Trophoblast cell (in vitro differentiated cells and primary cell): Measurements from ENCODE around the gene SNX33.

ENCODE experiments used
- DNase-seq, 2 donors: peaks; one replicate each; pipeline ENCODE4 v3.0.0-alpha.2; 2016
- H2AFZ ChIP-seq: 2 replicates; pipeline ENCODE4 v1.6.1; 2013; ENCODE audit warnings: low read length, moderate library complexity, mild to moderate bottlenecking; ENCODE audit not compliant: insufficient read depth, poor library complexity
- H2AK5ac ChIP-seq: 2 replicates; pipeline ENCODE4 v1.6.1; 2013; ENCODE audit warnings: mild to moderate bottlenecking, low read length
- H2BK120ac ChIP-seq: 2 replicates; pipeline ENCODE4 v1.6.1; 2013; ENCODE audit warnings: low read length, mild to moderate bottlenecking, moderate library complexity; ENCODE audit not compliant: insufficient read depth, poor library complexity
- H2BK12ac ChIP-seq: 2 replicates; pipeline ENCODE4 v1.6.1; 2013; ENCODE audit warnings: mild to moderate bottlenecking, low read length, moderate library complexity
- H2BK5ac ChIP-seq: 2 replicates; pipeline ENCODE4 v1.6.1; 2013; ENCODE audit warnings: low read length, low read depth, moderate library complexity, mild to moderate bottlenecking; ENCODE audit not compliant: poor library complexity
- H3K14ac ChIP-seq: 2 replicates; pipeline ENCODE4 v1.6.1; 2013; ENCODE audit warnings: mild to moderate bottlenecking, low read length
- H3K18ac ChIP-seq: 2 replicates; pipeline ENCODE4 v1.6.1; 2013; ENCODE audit warnings: mild to moderate bottlenecking, low read length
- H3K23ac ChIP-seq: 2 replicates; pipeline ENCODE4 v1.6.1; 2013; ENCODE audit warnings: low read length
- H3K27ac ChIP-seq: 2 replicates; pipeline ENCODE4 v1.5.1; 2013; ENCODE audit warnings: low read depth, mild to moderate bottlenecking, inconsistent platforms, low read length, moderate library complexity
- H3K27me3 ChIP-seq: 2 replicates; pipeline ENCODE4 v1.6.1; 2013; ENCODE audit warnings: inconsistent platforms, mild to moderate bottlenecking, low read length, moderate library complexity; ENCODE audit not compliant: insufficient read depth
- H3K36me3 ChIP-seq, 2 experiments: 1 replicate in 1 of 2; 2 replicates in 1 of 2; pipeline ENCODE4 v1.6.1; 2013; ENCODE audit warnings: low read length in 2 of 2, mild to moderate bottlenecking in 2 of 2, moderate library complexity in 1 of 2; ENCODE audit not compliant: insufficient read depth in 2 of 2, control insufficient read depth in 1 of 2
- H3K4ac ChIP-seq: 2 replicates; pipeline ENCODE4 v1.6.1; 2013; ENCODE audit warnings: low read depth, mild to moderate bottlenecking, low read length, moderate library complexity
- H3K4me1 ChIP-seq, 2 experiments: 1 replicate in 1 of 2; 2 replicates in 1 of 2; pipeline ENCODE4 v1.6.1; 2013; ENCODE audit warnings: low read length in 2 of 2, mild to moderate bottlenecking in 2 of 2, moderate library complexity in 1 of 2; ENCODE audit not compliant: insufficient read depth in 2 of 2, control insufficient read depth in 1 of 2
- H3K4me2 ChIP-seq: 2 replicates; pipeline ENCODE4 v1.6.1; 2013; ENCODE audit warnings: inconsistent platforms, mild to moderate bottlenecking, low read length, moderate library complexity
- H3K4me3 ChIP-seq: 2 replicates; pipeline ENCODE4 v1.5.1; 2013; ENCODE audit warnings: mild to moderate bottlenecking, low read depth, low read length, inconsistent platforms
- H3K79me1 ChIP-seq: one replicate; pipeline ENCODE4 v1.6.1; 2013; ENCODE audit warnings: low read length
- H3K79me2 ChIP-seq: 2 replicates; pipeline ENCODE4 v1.6.1; 2013; ENCODE audit warnings: low read length, mild to moderate bottlenecking; ENCODE audit not compliant: control insufficient read depth, insufficient read depth, poor library complexity
- H3K9ac ChIP-seq: 2 replicates; pipeline ENCODE4 v1.6.1; 2013; ENCODE audit warnings: mild to moderate bottlenecking, low read length
- H3K9me3 ChIP-seq: 2 replicates; pipeline ENCODE4 v1.6.1; 2013; ENCODE audit warnings: low read depth, mild to moderate bottlenecking, control low read depth, inconsistent platforms, low read length; ENCODE audit not compliant: insufficient read depth
- H4K12ac ChIP-seq: 2 replicates; pipeline ENCODE4 v1.6.1; 2013; ENCODE audit warnings: low read depth, mild to moderate bottlenecking, low read length, moderate library complexity
- H4K8ac ChIP-seq: 2 replicates; pipeline ENCODE4 v1.6.1; 2013; ENCODE audit warnings: low read depth, mild to moderate bottlenecking, low read length, moderate library complexity
- H4K91ac ChIP-seq: one replicate; pipeline ENCODE4 v1.6.1; 2013; ENCODE audit warnings: low read depth, mild to moderate bottlenecking, low read length, moderate library complexity
- WGBS: extraction: QIAGEN DNeasy Blood & Tissue Kit; methylation state at CpG from one replicate; pipeline ENCODE4 v1.1.7; 2013; ENCODE audit warnings: missing lambda C conversion rate; ENCODE audit not compliant: insufficient read length, insufficient coverage; ENCODE audit errors: extremely low coverage; 5-methylcytosine and 5-hydroxymethylcytosine counted together

The SNX33 gene

DNA sequence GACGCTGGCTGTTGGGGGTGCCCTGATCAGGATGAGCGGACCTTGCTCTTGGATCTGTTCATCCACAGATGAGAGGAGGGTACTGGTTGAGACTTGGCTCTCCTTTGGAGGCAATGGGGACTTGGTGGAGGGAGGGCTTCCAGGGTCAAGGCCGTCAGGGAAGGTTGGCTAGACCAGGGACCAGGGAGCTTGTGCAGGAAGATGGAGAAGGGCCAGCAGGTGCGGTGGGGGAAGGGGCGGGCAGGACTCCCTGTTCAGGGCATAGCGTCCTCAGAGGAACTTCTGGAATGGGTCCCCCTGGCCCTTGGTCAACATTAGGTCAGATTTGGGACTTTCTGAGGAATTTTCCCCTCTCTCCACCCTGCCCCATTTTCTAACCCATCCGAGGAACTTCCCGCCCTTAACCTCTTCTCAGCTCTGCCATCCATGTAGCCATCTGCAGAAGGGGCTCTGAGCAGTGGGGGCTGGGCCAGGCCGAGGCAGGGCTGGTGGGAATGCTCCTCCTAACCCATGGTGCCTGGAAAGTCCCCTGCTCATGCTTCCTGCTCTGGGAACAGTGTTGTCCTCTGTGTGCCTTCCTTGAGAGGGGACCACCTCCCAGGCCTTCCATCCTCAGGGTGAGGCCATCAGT lies 11.5 kb downstream of the SNX33 start:
- no peaks in the 10 kb centered on the region for H3K79me1 ChIP-seq
- H3K9ac ChIP-seq, result no peak overlapping the region
- peaks cover 30 to 36% of the 10 kb centered on the region in 2 experiments for H3K36me3 ChIP-seq
- no peak overlapping the region for H2AK5ac ChIP-seq
- H3K4me3 ChIP-seq, result no peak overlapping the region
- no peak overlapping the region for H2BK5ac ChIP-seq
- no peak for DNase-seq
- H2BK120ac ChIP-seq, result no peak overlapping the region
- peaks cover 2% of the 10 kb centered on the region for H3K9me3 ChIP-seq
- no peaks in the 10 kb centered on the region for H3K79me2 ChIP-seq
- no peak overlapping the region for H3K23ac ChIP-seq
- no peak overlapping the region for H4K91ac ChIP-seq
- H3K27ac ChIP-seq, result no peak overlapping the region
- H3K18ac ChIP-seq, result no peak overlapping the region
- no peak overlapping the region for H3K14ac ChIP-seq
- H3K4me2 ChIP-seq, result no peak overlapping the region
- H3K27me3 ChIP-seq, result no peaks in the 10 kb centered on the region
- H2BK12ac ChIP-seq, result no peak overlapping the region
- H4K8ac ChIP-seq, result no peak overlapping the region
- no peak overlapping the region for H2AFZ ChIP-seq
- no CpG with 5 or more reads among the region's 9 CpGs for WGBS
- no peak overlapping the region for H4K12ac ChIP-seq
- H3K4me1 ChIP-seq, result peaks cover 13 to 21% of the 10 kb centered on the region in 2 experiments
- no peak overlapping the region for H3K4ac ChIP-seq

DNA sequence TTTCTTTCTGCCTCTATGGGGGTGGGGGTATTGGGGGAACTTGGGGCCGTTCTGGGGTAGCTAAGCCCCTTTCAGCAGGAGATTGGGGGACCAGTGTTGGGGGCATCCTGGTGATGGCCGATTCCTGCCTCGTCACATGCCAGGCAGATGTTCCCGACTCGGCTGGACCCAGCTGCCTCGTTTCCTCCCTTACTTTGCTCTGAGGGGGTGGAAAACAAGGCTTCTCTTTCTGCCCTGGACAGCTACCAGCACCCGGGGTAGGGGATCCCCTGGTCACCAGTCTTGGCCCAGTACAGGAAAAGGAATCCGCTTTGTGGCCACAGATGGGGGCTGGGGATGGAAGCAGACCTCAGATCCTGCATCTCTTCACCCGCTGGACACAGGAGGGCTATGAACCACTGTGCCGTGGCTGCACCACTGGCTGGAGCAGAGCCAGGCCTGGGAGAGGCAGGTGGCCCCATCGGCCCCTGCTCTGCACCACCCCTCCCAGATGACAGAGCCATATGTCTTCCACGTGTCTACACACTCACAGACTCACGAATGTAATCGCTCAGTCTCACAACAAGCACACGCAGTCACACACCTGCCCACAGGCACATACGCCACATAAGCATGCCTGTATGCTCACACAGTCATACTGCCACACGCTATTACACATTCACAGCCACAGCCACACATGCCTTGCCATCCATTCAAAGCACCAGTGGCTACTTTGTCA lies 12.4 kb downstream of the SNX33 start:
- H3K36me3 ChIP-seq, result peaks cover 25 to 33% of the 10 kb centered on the region in 2 experiments
- H4K12ac ChIP-seq, result no peak overlapping the region
- no CpG with 5 or more reads among the region's 17 CpGs for WGBS
- no peak overlapping the region for H3K27ac ChIP-seq
- H3K27me3 ChIP-seq, result no peaks in the 10 kb centered on the region
- no peak overlapping the region for H2BK5ac ChIP-seq
- no peak overlapping the region for H2AK5ac ChIP-seq
- no peak overlapping the region for H2BK120ac ChIP-seq
- H3K9me3 ChIP-seq, result peaks cover 2% of the 10 kb centered on the region
- no peak overlapping the region for H4K8ac ChIP-seq
- H3K4me2 ChIP-seq, result no peak overlapping the region
- no peak overlapping the region for H3K23ac ChIP-seq
- H2AFZ ChIP-seq, result no peak overlapping the region
- H3K4ac ChIP-seq, result no peak overlapping the region
- H3K9ac ChIP-seq, result no peak overlapping the region
- no peak overlapping the region for H2BK12ac ChIP-seq
- no peak overlapping the region for H3K14ac ChIP-seq
- no peak for DNase-seq
- H3K4me3 ChIP-seq, result no peak overlapping the region
- H3K79me2 ChIP-seq, result no peaks in the 10 kb centered on the region
- no peaks in the 10 kb centered on the region for H3K79me1 ChIP-seq
- H3K4me1 ChIP-seq, result peaks cover 13 to 27% of the 10 kb centered on the region in 2 experiments
- no peak overlapping the region for H3K18ac ChIP-seq
- no peak overlapping the region for H4K91ac ChIP-seq

DNA sequence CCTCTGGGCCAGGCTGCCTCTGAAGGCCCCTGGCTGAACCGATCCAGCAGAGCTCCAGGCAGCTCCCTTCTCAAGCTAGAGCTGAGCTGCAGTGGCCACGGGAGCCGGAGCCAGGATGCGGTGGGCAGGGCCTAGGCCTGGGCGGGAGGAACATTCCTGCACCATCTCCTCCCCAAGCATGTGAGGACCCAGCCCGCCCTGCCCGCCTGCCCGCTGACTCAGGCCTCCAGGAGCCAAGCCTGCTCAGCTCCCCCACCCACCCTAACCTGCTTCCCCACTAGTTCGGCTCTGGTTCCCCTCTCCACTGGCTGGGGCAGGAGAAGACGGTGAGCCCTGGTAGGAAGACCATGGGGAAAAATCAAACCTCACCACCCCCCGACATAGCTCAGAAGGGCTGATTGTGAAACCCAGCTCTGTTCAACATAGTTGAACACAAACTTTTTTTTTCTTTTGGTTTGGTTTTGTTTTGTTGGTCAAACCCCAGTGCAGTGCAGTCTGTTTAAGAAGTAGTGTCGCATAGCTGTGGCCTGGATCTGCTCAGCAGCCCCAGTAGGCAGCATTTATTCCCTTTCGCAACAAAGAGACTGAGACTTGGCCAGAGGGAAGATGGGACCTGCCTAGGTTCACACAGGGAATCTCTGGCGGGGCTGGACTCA lies 13.5 kb downstream of the SNX33 start:
- Histone ChIP-seq H2AK5ac (peak overlapping the region; percentile 16), H3K9me3 (peaks cover 2% of the 10 kb centered on the region), H3K4me3 (no peak overlapping the region), H3K4me2 (no peak overlapping the region), H2BK120ac (peak overlapping the region; percentile 14), H4K8ac (peak overlapping the region; percentile 49), H3K79me1 (no peaks in the 10 kb centered on the region), H3K79me2 (no peaks in the 10 kb centered on the region), H2BK5ac (no peak overlapping the region), H2BK12ac (no peak overlapping the region), H3K36me3 (peaks cover 23 to 33% of the 10 kb centered on the region in 2 experiments), H3K27ac (peak overlapping the region; percentile 36), H4K91ac (no peak overlapping the region), H3K9ac (no peak overlapping the region), H4K12ac (no peak overlapping the region), H3K27me3 (no peaks in the 10 kb centered on the region), H3K23ac (no peak overlapping the region), H3K4ac (no peak overlapping the region), H3K14ac (peak overlapping the region; percentile 60), H3K18ac (no peak overlapping the region), H3K4me1 (peaks cover 13 to 27% of the 10 kb centered on the region in 2 experiments), H2AFZ (no peak overlapping the region)
- peak; percentile 77 to 79 for DNase-seq
- WGBS, result no CpG with 5 or more reads among the region's 14 CpGs

DNA sequence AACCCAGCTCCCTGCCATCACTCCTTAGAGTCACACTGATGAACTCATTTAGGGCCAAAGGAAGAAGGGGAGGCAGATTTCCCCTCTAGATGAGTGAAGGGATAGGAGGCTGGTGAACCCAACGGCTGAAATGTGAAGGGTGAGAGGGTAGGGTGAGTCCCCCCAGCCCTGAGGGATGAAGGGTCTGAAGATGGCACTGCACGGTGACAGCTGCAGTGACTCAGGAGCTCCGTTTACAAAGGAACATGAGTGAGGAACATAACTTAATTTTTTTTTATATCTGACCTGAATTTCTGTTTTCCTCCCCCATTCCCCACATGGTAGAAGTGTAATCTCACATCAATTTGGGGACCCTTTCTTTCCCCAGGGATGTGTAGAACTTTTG lies 14.0 kb downstream of the SNX33 start:
- Histone ChIP-seq H3K4ac (no peak overlapping the region), H3K14ac (peak overlapping the region; percentile 60), H3K23ac (no peak overlapping the region), H3K4me3 (no peak overlapping the region), H2BK5ac (no peak overlapping the region), H3K79me1 (no peaks in the 10 kb centered on the region), H4K8ac (peak overlapping the region; percentile 49), H2AFZ (no peak overlapping the region), H3K27me3 (no peaks in the 10 kb centered on the region), H2BK12ac (no peak overlapping the region), H2BK120ac (peak overlapping the region; percentile 14), H3K27ac (peak overlapping the region; percentile 36), H2AK5ac (peak overlapping the region; percentile 16), H3K9me3 (no peaks in the 10 kb centered on the region), H3K18ac (no peak overlapping the region), H3K36me3 (peaks cover 20 to 29% of the 10 kb centered on the region in 2 experiments), H3K4me2 (no peak overlapping the region), H4K91ac (no peak overlapping the region), H3K79me2 (no peaks in the 10 kb centered on the region), H3K4me1 (peaks cover 17 to 31% of the 10 kb centered on the region in 2 experiments), H4K12ac (no peak overlapping the region), H3K9ac (no peak overlapping the region)
- no peak for DNase-seq
- WGBS, result no CpG with 5 or more reads among the region's 3 CpGs
